GM23338 (cell line): Measurements from ENCODE around the gene CTNNA3. TPM values are rescaled to one million over a fixed set of nuclear protein-coding genes. Genes with fewer than 3 reads are reported as not detected.

ENCODE experiments used
- ATAC-seq: fragments of 200-7000 bp; cut with Tn5 transposase; 3 replicates; pipeline ENCODE4 v1.9.1; 2020
- DNase-seq: peaks from one replicate; pipeline ENCODE4 v3.0.0-alpha.2; 2015; ENCODE audit warnings: low spot score
- H2AFZ ChIP-seq: fragments of 200-600 bp; sonication (generic); 2 replicates; pipeline ENCODE4 v1.8.0; 2016; ENCODE audit warnings: antibody characterized with exemption, mild to moderate bottlenecking, moderate library complexity
- H3F3A ChIP-seq: fragments of 200-600 bp; sonication (generic); replicated peaks from 2 replicates; pipeline ENCODE4 v1.8.0; 2017; ENCODE audit warnings: antibody characterized with exemption, mixed run types, low read depth
- H3K27ac ChIP-seq: fragments of 200-600 bp; sonication (generic); 2 replicates; pipeline ENCODE4 v1.6.1; 2016; ENCODE audit warnings: low read depth
- H3K27me3 ChIP-seq: fragments of 200-600 bp; sonication (generic); 2 replicates; pipeline ENCODE4 v1.8.0; 2016; ENCODE audit warnings: mild to moderate bottlenecking, mixed run types, moderate library complexity; ENCODE audit not compliant: insufficient read depth
- H3K36me3 ChIP-seq: fragments of 200-600 bp; sonication (generic); 2 replicates; pipeline ENCODE4 v1.8.0; 2016; ENCODE audit warnings: mild to moderate bottlenecking; ENCODE audit not compliant: insufficient read depth
- H3K4me1 ChIP-seq: fragments of 200-600 bp; sonication (generic); 2 replicates; pipeline ENCODE4 v1.8.0; 2016; ENCODE audit warnings: mild to moderate bottlenecking, moderate library complexity; ENCODE audit not compliant: insufficient read depth
- H3K4me2 ChIP-seq: fragments of 200-600 bp; sonication (generic); 2 replicates; pipeline ENCODE4 v1.7.1; 2017; ENCODE audit warnings: mixed run types
- H3K4me3 ChIP-seq: fragments of 200-600 bp; sonication (generic); 2 replicates; pipeline ENCODE4 v1.6.1; 2016; ENCODE audit warnings: mixed run types
- H3K79me2 ChIP-seq: fragments of 200-600 bp; sonication (generic); replicated peaks from 2 replicates; pipeline ENCODE4 v1.8.0; 2017; ENCODE audit warnings: mild to moderate bottlenecking; ENCODE audit not compliant: insufficient read depth
- H3K9me2 ChIP-seq: fragments of 200-600 bp; sonication (generic); 2 replicates; pipeline ENCODE4 v1.8.0; 2017; ENCODE audit not compliant: insufficient read depth
- H4K20me1 ChIP-seq: fragments of 200-600 bp; sonication (generic); replicated peaks from 2 replicates; pipeline ENCODE4 v1.8.0; 2017; ENCODE audit warnings: mild to moderate bottlenecking; ENCODE audit not compliant: insufficient read depth
- H3K27ac Mint-ChIP-seq: 2 replicates; pipeline ENCODE4 v1.8.0; 2020; ENCODE audit warnings: inconsistent platforms, mild to moderate bottlenecking, moderate library complexity, mixed read lengths
- H3K27me3 Mint-ChIP-seq: 3 replicates; pipeline ENCODE4 v1.8.0; 2022; ENCODE audit warnings: low read depth, mild to moderate bottlenecking, moderate library complexity, mixed read lengths, inconsistent platforms; ENCODE audit not compliant: insufficient read depth, poor library complexity
- H3K36me3 Mint-ChIP-seq: 3 replicates; pipeline ENCODE4 v1.8.0; 2021; ENCODE audit warnings: low read depth, mild to moderate bottlenecking, inconsistent platforms, moderate library complexity, mixed read lengths
- H3K4me1 Mint-ChIP-seq: 3 replicates; pipeline ENCODE4 v1.8.0; 2020; ENCODE audit warnings: mild to moderate bottlenecking, inconsistent platforms, mixed read lengths
- H3K4me3 Mint-ChIP-seq: 3 replicates; pipeline ENCODE4 v1.8.0; 2021; ENCODE audit warnings: moderate library complexity, mild to moderate bottlenecking, inconsistent platforms, mixed read lengths
- H3K9me3 Mint-ChIP-seq: 3 replicates; pipeline ENCODE4 v1.8.0; 2020; ENCODE audit warnings: moderate library complexity, mild to moderate bottlenecking, inconsistent platforms, mixed read lengths
- CREB1 ChIP-seq: fragments of 250-450 bp; sonication (Bioruptor Pico); IDR thresholded peaks from 2 replicates; pipeline ENCODE4 v1.5.0; 2020; ENCODE audit warnings: low read depth, mild to moderate bottlenecking, moderate library complexity
- CTCF ChIP-seq, 2 experiments: fragments of 200-600 bp in 1 of 2; sonication (generic) in 1 of 2; conservative IDR thresholded peaks; 2 replicates each; pipeline versions ENCODE4 v1.5.1 to v1.6.1; 2016 to 2017; ENCODE audit warnings: antibody characterized with exemption in 2 of 2, low read depth in 2 of 2, mild to moderate bottlenecking in 2 of 2, moderate library complexity in 1 of 2
- ETS1 ChIP-seq: IDR thresholded peaks from 2 replicates; pipeline ENCODE4 v1.6.1; 2016; ENCODE audit warnings: antibody characterized with exemption
- EZH2 ChIP-seq: fragments of 200-600 bp; sonication (generic); IDR thresholded peaks from one replicate; pipeline ENCODE4 v1.8.0; 2017; ENCODE audit warnings: antibody characterized with exemption, mild to moderate bottlenecking, low read depth; ENCODE audit not compliant: unreplicated experiment
- EZH2phosphoT487 ChIP-seq: fragments of 200-600 bp; sonication (generic); IDR thresholded peaks from one replicate; pipeline ENCODE4 v1.8.1; 2018; ENCODE audit warnings: antibody characterized with exemption; ENCODE audit not compliant: unreplicated experiment
- JUNB ChIP-seq: IDR thresholded peaks from one replicate; pipeline ENCODE4 v1.6.1; 2016; ENCODE audit warnings: antibody characterized with exemption; ENCODE audit not compliant: unreplicated experiment
- NANOG ChIP-seq: IDR thresholded peaks from 2 replicates; pipeline ENCODE4 v1.6.1; 2016; ENCODE audit warnings: antibody characterized with exemption, borderline replicate concordance
- POLR2AphosphoS5 ChIP-seq: IDR thresholded peaks from 2 replicates; pipeline ENCODE4 v1.6.1; 2016; ENCODE audit warnings: antibody characterized with exemption, low read depth
- REST ChIP-seq: IDR thresholded peaks from one replicate; pipeline ENCODE4 v1.6.1; 2018; ENCODE audit warnings: antibody characterized with exemption; ENCODE audit not compliant: unreplicated experiment
- STAT1 ChIP-seq: IDR thresholded peaks from one replicate; pipeline ENCODE4 v1.6.1; 2016; ENCODE audit warnings: antibody characterized with exemption; ENCODE audit not compliant: unreplicated experiment
- ZNF114 ChIP-seq: fragments of 250-450 bp; sonication (Bioruptor Pico); IDR thresholded peaks from 2 replicates; pipeline ENCODE4 v1.5.0; 2020; ENCODE audit warnings: mild to moderate bottlenecking, moderate library complexity
- ZNF331 ChIP-seq: fragments of 250-450 bp; sonication (Bioruptor Pico); IDR thresholded peaks from 2 replicates; pipeline ENCODE4 v1.5.0; 2020; ENCODE audit warnings: low read depth, mild to moderate bottlenecking, moderate library complexity
- polyA plus RNA-seq: library from polyadenylated mRNA; unstranded; fragments of >200 nt; fragmentation: Nextera tagmentation; extraction: Ambion mirVana; gene quantifications from 2 replicates; pipeline ENCODE4 v1.2.1, GENCODE V29; 2016
- total RNA-seq: library from RNA; depleted of rRNA; stranded (reverse); fragments of >200 nt; shearing (Covaris generic); gene quantifications from 2 replicates; pipeline ENCODE4 v1.2.3, GENCODE V29; 2014
- TF ChIP-seq, protein P1 (sequence below): fragments of 250-450 bp; sonication (Bioruptor Pico); IDR thresholded peaks from 2 replicates; pipeline ENCODE4 v1.5.0; 2020; ENCODE audit warnings: mild to moderate bottlenecking, moderate library complexity

CTNNA3 gene
- total and polyA plus RNA-seq, 2 experiments from 2014 or later: 0.71 to 3.3 TPM

DNA sequence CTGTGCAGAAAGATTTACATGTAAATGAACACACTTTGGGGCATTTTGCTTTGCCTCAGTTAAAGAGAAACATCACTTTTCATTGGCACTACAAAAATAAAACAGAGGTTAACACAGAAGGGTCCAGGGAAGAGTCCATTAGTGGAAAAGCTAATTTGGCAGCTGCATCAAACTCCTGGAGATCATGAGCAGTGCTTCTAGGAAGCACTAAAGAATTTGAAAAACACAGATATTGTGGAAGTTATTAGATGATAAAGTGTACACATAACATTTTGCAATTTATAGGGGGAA is 608.9 kb downstream of the CTNNA3 start:
- Histone ChIP-seq H3F3A (no peaks in the 10 kb centered on the region), H4K20me1 (no peaks in the 10 kb centered on the region), H3K4me2 (no peak overlapping the region), H2AFZ (no peak overlapping the region), H3K36me3 (no peaks in the 10 kb centered on the region), H3K4me3 (no peak overlapping the region), H3K4me1 (no peaks in the 10 kb centered on the region), H3K79me2 (no peaks in the 10 kb centered on the region), H3K9me2 (no peaks in the 10 kb centered on the region), H3K27ac (no peak overlapping the region), H3K27me3 (no peaks in the 10 kb centered on the region)
- no peaks in the 10 kb centered on the region for H3K9me3 Mint-ChIP-seq
- DNase-seq: no peak
- TF ChIP-seq CTCF (conservative IDR thresholded peaks at IDR 0.05; ENCODE audit: low read depth in 2 of 2): no peak
- TF ChIP-seq EZH2phosphoT487: no peak
- TF ChIP-seq ZNF331 (CRISPR knock-in tag): no peak
- no peak for TF ChIP-seq NANOG
- TF ChIP-seq REST: no peak
- no peak for TF ChIP-seq CREB1 (CRISPR knock-in tag)
- no peak for TF ChIP-seq EZH2
- TF ChIP-seq POLR2AphosphoS5: no peak
- TF ChIP-seq ETS1: no peak
- TF ChIP-seq ZNF114 (CRISPR knock-in tag): no peak
- TF ChIP-seq JUNB: no peak
- TF ChIP-seq, protein P1, sequence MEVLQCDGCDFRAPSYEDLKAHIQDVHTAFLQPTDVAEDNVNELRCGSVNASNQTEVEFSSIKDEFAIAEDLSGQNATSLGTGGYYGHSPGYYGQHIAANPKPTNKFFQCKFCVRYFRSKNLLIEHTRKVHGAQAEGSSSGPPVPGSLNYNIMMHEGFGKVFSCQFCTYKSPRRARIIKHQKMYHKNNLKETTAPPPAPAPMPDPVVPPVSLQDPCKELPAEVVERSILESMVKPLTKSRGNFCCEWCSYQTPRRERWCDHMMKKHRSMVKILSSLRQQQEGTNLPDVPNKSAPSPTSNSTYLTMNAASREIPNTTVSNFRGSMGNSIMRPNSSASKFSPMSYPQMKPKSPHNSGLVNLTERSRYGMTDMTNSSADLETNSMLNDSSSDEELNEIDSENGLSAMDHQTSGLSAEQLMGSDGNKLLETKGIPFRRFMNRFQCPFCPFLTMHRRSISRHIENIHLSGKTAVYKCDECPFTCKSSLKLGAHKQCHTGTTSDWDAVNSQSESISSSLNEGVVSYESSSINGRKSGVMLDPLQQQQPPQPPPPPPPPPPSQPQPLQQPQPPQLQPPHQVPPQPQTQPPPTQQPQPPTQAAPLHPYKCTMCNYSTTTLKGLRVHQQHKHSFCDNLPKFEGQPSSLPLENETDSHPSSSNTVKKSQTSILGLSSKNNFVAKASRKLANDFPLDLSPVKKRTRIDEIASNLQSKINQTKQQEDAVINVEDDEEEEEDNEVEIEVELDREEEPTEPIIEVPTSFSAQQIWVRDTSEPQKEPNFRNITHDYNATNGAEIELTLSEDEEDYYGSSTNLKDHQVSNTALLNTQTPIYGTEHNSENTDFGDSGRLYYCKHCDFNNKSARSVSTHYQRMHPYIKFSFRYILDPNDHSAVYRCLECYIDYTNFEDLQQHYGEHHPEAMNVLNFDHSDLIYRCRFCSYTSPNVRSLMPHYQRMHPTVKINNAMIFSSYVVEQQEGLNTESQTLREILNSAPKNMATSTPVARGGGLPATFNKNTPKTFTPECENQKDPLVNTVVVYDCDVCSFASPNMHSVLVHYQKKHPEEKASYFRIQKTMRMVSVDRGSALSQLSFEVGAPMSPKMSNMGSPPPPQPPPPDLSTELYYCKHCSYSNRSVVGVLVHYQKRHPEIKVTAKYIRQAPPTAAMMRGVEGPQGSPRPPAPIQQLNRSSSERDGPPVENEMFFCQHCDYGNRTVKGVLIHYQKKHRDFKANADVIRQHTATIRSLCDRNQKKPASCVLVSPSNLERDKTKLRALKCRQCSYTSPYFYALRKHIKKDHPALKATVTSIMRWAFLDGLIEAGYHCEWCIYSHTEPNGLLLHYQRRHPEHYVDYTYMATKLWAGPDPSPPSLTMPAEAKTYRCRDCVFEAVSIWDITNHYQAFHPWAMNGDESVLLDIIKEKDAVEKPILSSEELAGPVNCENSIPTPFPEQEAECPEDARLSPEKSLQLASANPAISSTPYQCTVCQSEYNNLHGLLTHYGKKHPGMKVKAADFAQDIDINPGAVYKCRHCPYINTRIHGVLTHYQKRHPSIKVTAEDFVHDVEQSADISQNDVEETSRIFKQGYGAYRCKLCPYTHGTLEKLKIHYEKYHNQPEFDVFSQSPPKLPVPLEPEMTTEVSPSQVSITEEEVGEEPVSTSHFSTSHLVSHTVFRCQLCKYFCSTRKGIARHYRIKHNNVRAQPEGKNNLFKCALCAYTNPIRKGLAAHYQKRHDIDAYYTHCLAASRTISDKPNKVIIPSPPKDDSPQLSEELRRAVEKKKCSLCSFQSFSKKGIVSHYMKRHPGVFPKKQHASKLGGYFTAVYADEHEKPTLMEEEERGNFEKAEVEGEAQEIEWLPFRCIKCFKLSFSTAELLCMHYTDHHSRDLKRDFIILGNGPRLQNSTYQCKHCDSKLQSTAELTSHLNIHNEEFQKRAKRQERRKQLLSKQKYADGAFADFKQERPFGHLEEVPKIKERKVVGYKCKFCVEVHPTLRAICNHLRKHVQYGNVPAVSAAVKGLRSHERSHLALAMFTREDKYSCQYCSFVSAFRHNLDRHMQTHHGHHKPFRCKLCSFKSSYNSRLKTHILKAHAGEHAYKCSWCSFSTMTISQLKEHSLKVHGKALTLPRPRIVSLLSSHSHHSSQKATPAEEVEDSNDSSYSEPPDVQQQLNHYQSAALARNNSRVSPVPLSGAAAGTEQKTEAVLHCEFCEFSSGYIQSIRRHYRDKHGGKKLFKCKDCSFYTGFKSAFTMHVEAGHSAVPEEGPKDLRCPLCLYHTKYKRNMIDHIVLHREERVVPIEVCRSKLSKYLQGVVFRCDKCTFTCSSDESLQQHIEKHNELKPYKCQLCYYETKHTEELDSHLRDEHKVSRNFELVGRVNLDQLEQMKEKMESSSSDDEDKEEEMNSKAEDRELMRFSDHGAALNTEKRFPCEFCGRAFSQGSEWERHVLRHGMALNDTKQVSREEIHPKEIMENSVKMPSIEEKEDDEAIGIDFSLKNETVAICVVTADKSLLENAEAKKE: no peak
- TF ChIP-seq STAT1: no peak
- no peak overlapping the region for H3K4me3 Mint-ChIP-seq
- no peaks in the 10 kb centered on the region for H3K4me1 Mint-ChIP-seq
- no peaks in the 10 kb centered on the region for H3K27me3 Mint-ChIP-seq
- ATAC-seq: no peak
- H3K27ac Mint-ChIP-seq: no peak overlapping the region
- H3K36me3 Mint-ChIP-seq: no peaks in the 10 kb centered on the region
